GM18499 (cell line): Measurements from ENCODE around the gene ZNF106.

Experiments used
- ATAC-seq: cut with Tn5 transposase; IDR thresholded peaks from one replicate; pipeline ENCODE4 v1.9.1; 2021; ENCODE audit warnings: moderate number of reproducible peaks; ENCODE audit not compliant: insufficient read depth, unreplicated experiment

The ZNF106 gene

GRCh38 chr15:42490671-42491538 lies at the start of gene ZNF106:
ZNF106 (minus strand) TSS chr15:42491141; CDS start chr15:42472289, 18,852 bp downstream.
- ATAC-seq = no peak

- ATAC-seq = no peak
Observed at GRCh38 chr15:42533246-42533645, 42.3 kb upstream of the ZNF106 start.

- no peak for ATAC-seq
Observed at GRCh38 chr15:42528970-42529369, 38.0 kb upstream of the ZNF106 start.

- no peak for ATAC-seq
Observed at GRCh38 chr15:42523331-42523730, 32.4 kb upstream of the ZNF106 start.

GRCh38 chr15:42511007-42511391 lies 20.1 kb upstream of the ZNF106 start:
- ATAC-seq = no peak

- ATAC-seq = no peak
Observed at GRCh38 chr15:42510258-42511006, 19.5 kb upstream of the ZNF106 start.

- ATAC-seq = no peak
Observed at GRCh38 chr15:42508263-42508690, 17.3 kb upstream of the ZNF106 start.

GRCh38 chr15:42507514-42507913 lies 16.6 kb upstream of the ZNF106 start:
- no peak for ATAC-seq

GRCh38 chr15:42504631-42505030 lies 13.7 kb upstream of the ZNF106 start:
- ATAC-seq = peak; percentile 13

- ATAC-seq = no peak
Observed at GRCh38 chr15:42503825-42504224, 12.9 kb upstream of the ZNF106 start.

GRCh38 chr15:42502477-42502876 lies 11.5 kb upstream of the ZNF106 start:
- no peak for ATAC-seq

- no peak for ATAC-seq
Observed at GRCh38 chr15:42499858-42500609, 9.1 kb upstream of the ZNF106 start.

GRCh38 chr15:42498212-42499068 lies 7.5 kb upstream of the ZNF106 start:
- no peak for ATAC-seq

- ATAC-seq = no peak
Observed at GRCh38 chr15:42495361-42496212, 4.6 kb upstream of the ZNF106 start, which contains the start of gene SNAP23. SNAP23 (plus strand) TSS chr15:42495634; CDS start chr15:42511847, 16,213 bp downstream.

- no peak for ATAC-seq
Observed at GRCh38 chr15:42494998-42495360, 4.0 kb upstream of the ZNF106 start.

GRCh38 chr15:42493679-42494078 lies 2.7 kb upstream of the ZNF106 start:
- no peak for ATAC-seq

GRCh38 chr15:42491539-42492225 lies 741 bp upstream of the ZNF106 start:
- ATAC-seq = no peak

GRCh38 chr15:42490291-42490670 lies 660 bp downstream of the ZNF106 start:
- ATAC-seq = no peak
